GM10266 (cell line): ENCODE data around the gene TCFL5.

Source experiments
- DNase-seq: peaks from one replicate; pipeline ENCODE4 v3.0.0; 2012; ENCODE audit errors: extremely low spot score
- CTCF ChIP-seq: IDR thresholded peaks from 2 replicates; pipeline ENCODE4 v1.5.1; 2012; ENCODE audit warnings: mild to moderate bottlenecking, low read depth; ENCODE audit not compliant: control insufficient read depth, insufficient read depth; ENCODE audit errors: missing control alignments

TCFL5 gene

GRCh38 chr20:62808211-62808865, 53.3 kb downstream of the TCFL5 start:
- TF ChIP-seq CTCF: peak; percentile 82
- DNase-seq: peak; percentile 85

- no peak for TF ChIP-seq CTCF
- no peak for DNase-seq
Measured at GRCh38 chr20:62807444-62808210, 54.0 kb downstream of the TCFL5 start.

- TF ChIP-seq CTCF: no peak
- no peak for DNase-seq
Measured at GRCh38 chr20:62806383-62807050, 55.1 kb downstream of the TCFL5 start.

- no peak for TF ChIP-seq CTCF
- DNase-seq: no peak
Measured at GRCh38 chr20:62805711-62806382, 55.8 kb downstream of the TCFL5 start.

- DNase-seq: peak; percentile 69
- no peak for TF ChIP-seq CTCF
Measured at GRCh38 chr20:62805155-62805710, 56.4 kb downstream of the TCFL5 start.

GRCh38 chr20:62804627-62805154, 56.9 kb downstream of the TCFL5 start, which contains the start of gene OGFR:
Gene OGFR, plus strand, starts transcription at chr20:62804835. Its CDS starts 25 bp downstream, at chr20:62804860.
- no peak for TF ChIP-seq CTCF
- peak; percentile 97 for DNase-seq
